H1 (cell line): Measurements from ENCODE around the gene TXNIP. TPM values are rescaled to one million over a fixed set of nuclear protein-coding genes. Genes with fewer than 3 reads are reported as not detected.

Source experiments
- CTCF ChIA-PET: fragments of 300-600 bp; sonication (Branson Sonifier 250); formaldehyde crosslinking; loops from one replicate; lab custom pipeline; 2021; ENCODE audit not compliant: partially characterized antibody; lab: Charles Lee
- POLR2A ChIA-PET: fragments of 300-600 bp; sonication (Branson Sonifier 250); formaldehyde crosslinking; loops from one replicate; lab custom pipeline; 2021; ENCODE audit warnings: inconsistent platforms; ENCODE audit not compliant: partially characterized antibody; lab: Charles Lee
- DNase-seq, 2 experiments: peaks; one replicate each; pipeline versions ENCODE4 v3.0.0 to v3.0.0-alpha.2; 2010 to 2022; ENCODE audit warnings: low spot score in 2 of 2, low read depth in 1 of 2, mixed read lengths in 1 of 2
- FAIRE-seq: peaks from 2 replicates; lab custom pipeline; 2011; peaks lifted over from hg19 to GRCh38; lab: Jason Lieb, UNC
- H2AFZ ChIP-seq: 2 replicates; pipeline ENCODE4 v1.8.1; 2012; ENCODE audit warnings: low read length, inconsistent platforms
- H2AK5ac ChIP-seq: 2 replicates; pipeline ENCODE4 v1.6.1; 2013; ENCODE audit warnings: low read depth, low read length
- H2BK120ac ChIP-seq: replicated peaks from 2 replicates; pipeline ENCODE3; 2013; ENCODE audit warnings: low read depth, low read length, inconsistent platforms
- H2BK12ac ChIP-seq: 2 replicates; pipeline ENCODE4 v1.6.1; 2013; ENCODE audit warnings: low read depth, low read length
- H2BK15ac ChIP-seq: 2 replicates; pipeline ENCODE4 v1.6.1; 2013; ENCODE audit warnings: low read length
- H2BK20ac ChIP-seq: 2 replicates; pipeline ENCODE4 v1.6.1; 2013; ENCODE audit warnings: low read length
- H2BK5ac ChIP-seq: 2 replicates; pipeline ENCODE4 v1.6.1; 2013; ENCODE audit warnings: low read depth, low read length
- H3K14ac ChIP-seq: 2 replicates; pipeline ENCODE4 v1.6.1; 2013; ENCODE audit warnings: inconsistent platforms; ENCODE audit not compliant: insufficient read length
- H3K18ac ChIP-seq: 2 replicates; pipeline ENCODE4 v1.6.1; 2013; ENCODE audit warnings: low read length; ENCODE audit errors: extremely low read depth
- H3K23ac ChIP-seq: 2 replicates; pipeline ENCODE4 v1.6.1; 2013; ENCODE audit warnings: inconsistent platforms; ENCODE audit not compliant: insufficient read length
- H3K23me2 ChIP-seq: 2 replicates; pipeline ENCODE4 v1.6.1; 2013; ENCODE audit warnings: low read depth, low read length
- H3K27ac ChIP-seq: 2 replicates; pipeline ENCODE4 v1.6.1; 2011; ENCODE audit warnings: low read depth, low read length, inconsistent platforms
- H3K27me3 ChIP-seq, 4 experiments: replicated peaks in 1 of 4; 1 replicate in 1 of 4; 2 replicates in 3 of 4; pipeline versions ENCODE4 v1.6.1 to v1.8.1; 2011 to 2013; ENCODE audit warnings: low read length in 3 of 4, mild to moderate bottlenecking in 3 of 4, inconsistent platforms in 2 of 4, mixed read lengths in 2 of 4, moderate library complexity in 1 of 4; ENCODE audit not compliant: control insufficient read depth in 3 of 4, insufficient read depth in 3 of 4; ENCODE audit errors: extremely low read depth in 1 of 4
- H3K36me3 ChIP-seq, 4 experiments: 2 replicates each; pipeline versions ENCODE4 v1.6.1 to v1.8.1; 2011 to 2013; ENCODE audit warnings: mild to moderate bottlenecking in 4 of 4, low read length in 3 of 4, moderate library complexity in 2 of 4, control low read depth in 1 of 4, inconsistent platforms in 1 of 4; ENCODE audit not compliant: insufficient read depth in 4 of 4, control insufficient read depth in 2 of 4
- H3K4ac ChIP-seq: replicated peaks from 2 replicates; pipeline ENCODE3; 2013; ENCODE audit warnings: low read length, low read depth, mixed read lengths, inconsistent platforms; ENCODE audit not compliant: insufficient read length
- H3K4me1 ChIP-seq, 4 experiments: replicated peaks in 1 of 4; 1 replicate in 1 of 4; 2 replicates in 3 of 4; pipeline versions ENCODE4 v1.6.1 to v1.8.1; 2011 to 2013; ENCODE audit warnings: low read length in 3 of 4, inconsistent platforms in 2 of 4, mixed read lengths in 1 of 4; ENCODE audit not compliant: insufficient read depth in 4 of 4, control insufficient read depth in 3 of 4
- H3K4me2 ChIP-seq, 2 experiments: 2 replicates each; pipeline versions ENCODE4 v1.6.1 to v1.8.1; 2011 to 2013; ENCODE audit warnings: low read depth in 2 of 2, low read length in 2 of 2, control low read depth in 1 of 2, inconsistent platforms in 1 of 2, mild to moderate bottlenecking in 1 of 2; ENCODE audit not compliant: insufficient read depth in 1 of 2
- H3K4me3 ChIP-seq, 4 experiments: fragments of 200-600, 300-600 bp in 1 of 4; sonication (generic), shearing (Covaris generic), sonication (Bioruptor Twin) in 1 of 4; 2 replicates each; pipeline versions ENCODE4 v1.5.1 to v1.8.1; 2011 to 2016; ENCODE audit warnings: low read length in 4 of 4, low read depth in 3 of 4, control low read depth in 2 of 4, inconsistent platforms in 2 of 4, mild to moderate bottlenecking in 2 of 4, mixed read lengths in 1 of 4, moderate library complexity in 1 of 4; ENCODE audit not compliant: insufficient read depth in 2 of 4; ENCODE audit errors: extremely low read depth in 1 of 4
- H3K56ac ChIP-seq: replicated peaks from 2 replicates; pipeline ENCODE3; 2013; ENCODE audit warnings: low read depth, mild to moderate bottlenecking, mixed read lengths, low read length, inconsistent platforms; ENCODE audit not compliant: insufficient read length
- H3K79me1 ChIP-seq: 2 replicates; pipeline ENCODE4 v1.6.1; 2013; ENCODE audit warnings: low read depth, low read length, control low read depth
- H3K79me2 ChIP-seq, 2 experiments: 2 replicates each; pipeline versions ENCODE4 v1.6.1 to v1.8.1; 2012 to 2013; ENCODE audit warnings: low read length in 2 of 2, mild to moderate bottlenecking in 2 of 2, inconsistent platforms in 1 of 2; ENCODE audit not compliant: insufficient read depth in 2 of 2, control insufficient read depth in 1 of 2
- H3K9ac ChIP-seq, 4 experiments: replicated peaks in 1 of 4; 1 replicate in 1 of 4; 2 replicates in 3 of 4; pipeline versions ENCODE4 v1.6.1 to v1.8.1; 2011 to 2013; ENCODE audit warnings: low read depth in 3 of 4, low read length in 3 of 4, control low read depth in 2 of 4, mild to moderate bottlenecking in 2 of 4, moderate library complexity in 2 of 4, inconsistent platforms in 1 of 4; ENCODE audit errors: extremely low read depth in 1 of 4
- H3K9me3 ChIP-seq, 2 experiments: 2 replicates each; pipeline versions ENCODE4 v1.6.1 to v1.8.1; 2012 to 2013; ENCODE audit warnings: mild to moderate bottlenecking in 2 of 2, moderate library complexity in 2 of 2, control low read depth in 1 of 2, inconsistent platforms in 1 of 2, low read depth in 1 of 2, low read length in 1 of 2, mixed read lengths in 1 of 2; ENCODE audit not compliant: insufficient read depth in 2 of 2
- H4K20me1 ChIP-seq, 2 experiments: replicated peaks in 1 of 2; 2 replicates each; pipeline versions ENCODE3 to v1.8.1; 2011 to 2013; ENCODE audit warnings: inconsistent platforms in 2 of 2, low read length in 2 of 2, mild to moderate bottlenecking in 1 of 2; ENCODE audit not compliant: insufficient read depth in 2 of 2, control insufficient read depth in 1 of 2
- H4K5ac ChIP-seq: 2 replicates; pipeline ENCODE4 v1.6.1; 2013; ENCODE audit warnings: low read length, low read depth, mixed read lengths, inconsistent platforms; ENCODE audit not compliant: insufficient read length
- H4K8ac ChIP-seq: 2 replicates; pipeline ENCODE4 v1.8.0; 2013; ENCODE audit warnings: mild to moderate bottlenecking, moderate library complexity, low read length, inconsistent platforms; ENCODE audit not compliant: insufficient read depth; ENCODE audit errors: extremely low read depth
- H4K91ac ChIP-seq: replicated peaks from 2 replicates; pipeline ENCODE3; 2013; ENCODE audit warnings: low read length, mixed read lengths, inconsistent platforms; ENCODE audit not compliant: insufficient read length
- WGBS, 2 experiments: shearing (Covaris generic) in 1 of 2; methylation state at CpG; one replicate each; pipeline versions ENCODE4 v1.1.6 to v1.1.7; 2013 to 2015; ENCODE audit warnings: low lambda C conversion rate in 2 of 2, mixed read lengths in 2 of 2, inconsistent platforms in 1 of 2, low coverage in 1 of 2, missing lambda C conversion rate in 1 of 2; ENCODE audit not compliant: insufficient replicate concordance in 2 of 2, insufficient coverage in 1 of 2, insufficient read length in 1 of 2; ENCODE audit errors: extremely low coverage in 1 of 2, missing lambda C conversion rate in 1 of 2; 5-methylcytosine and 5-hydroxymethylcytosine counted together
- polyA plus RNA-seq, 7 experiments: library from polyadenylated mRNA; depleted of rRNA in 3 of 7; stranded (reverse) in 5 of 7; unstranded in 2 of 7; fragments of >200 nt in 5 of 7; fragments of 200-250 nt in 2 of 7; gene quantifications; 1 replicate in 5 of 7; 2 replicates in 1 of 7; 4 replicates in 1 of 7; pipeline versions ENCODE4 v1.2.1 to v1.2.3, GENCODE V29; 2011 to 2013; ENCODE audit warnings: missing spikeins in 2 of 7, mixed read lengths in 2 of 7
- total RNA-seq: library from RNA; stranded (reverse); fragmentation: NEBNext Ultra II Directional; extraction: Animal tissue kit (Norgen Biotek cat#: 25700); gene quantifications from 2 replicates; pipeline ENCODE4 v1.2.1, GENCODE V29; 2021
- TF ChIP-seq, protein P1 (sequence below), 3 experiments: IDR thresholded peaks; 1 replicate in 2 of 3; 2 replicates in 1 of 3; pipeline versions ENCODE4 v1.5.1 to v1.6.1; 2011; ENCODE audit warnings: low read length in 3 of 3, mild to moderate bottlenecking in 3 of 3, inconsistent platforms in 2 of 3, low read depth in 1 of 3, moderate library complexity in 1 of 3; ENCODE audit not compliant: insufficient read depth in 1 of 3; ENCODE audit errors: control extremely low read depth in 1 of 3
- TF ChIP-seq, protein P2 (sequence below): IDR thresholded peaks from 2 replicates; pipeline ENCODE4 v1.6.1; 2012; ENCODE audit warnings: low read length, inconsistent platforms

TXNIP gene
- total and polyA plus RNA-seq, 2 of the 8 experiments (the other 6 are each of a cell fraction or from before 2014, with no cell fraction given), result 12.3 to 56.8 TPM

GRCh38 chr1:145946477-145946986, 49.8 kb downstream of the TXNIP start:
- H3K4me3 ChIP-seq, result no peak overlapping the region
- H3K4ac ChIP-seq, result no peak overlapping the region
- no peaks in the 10 kb centered on the region for H3K79me2 ChIP-seq
- peaks cover 0 to 8% (median 2%) of the 10 kb centered on the region in 4 experiments; a peak in 4 of 7 replicates for H3K4me1 ChIP-seq
- TF ChIP-seq, protein P1, sequence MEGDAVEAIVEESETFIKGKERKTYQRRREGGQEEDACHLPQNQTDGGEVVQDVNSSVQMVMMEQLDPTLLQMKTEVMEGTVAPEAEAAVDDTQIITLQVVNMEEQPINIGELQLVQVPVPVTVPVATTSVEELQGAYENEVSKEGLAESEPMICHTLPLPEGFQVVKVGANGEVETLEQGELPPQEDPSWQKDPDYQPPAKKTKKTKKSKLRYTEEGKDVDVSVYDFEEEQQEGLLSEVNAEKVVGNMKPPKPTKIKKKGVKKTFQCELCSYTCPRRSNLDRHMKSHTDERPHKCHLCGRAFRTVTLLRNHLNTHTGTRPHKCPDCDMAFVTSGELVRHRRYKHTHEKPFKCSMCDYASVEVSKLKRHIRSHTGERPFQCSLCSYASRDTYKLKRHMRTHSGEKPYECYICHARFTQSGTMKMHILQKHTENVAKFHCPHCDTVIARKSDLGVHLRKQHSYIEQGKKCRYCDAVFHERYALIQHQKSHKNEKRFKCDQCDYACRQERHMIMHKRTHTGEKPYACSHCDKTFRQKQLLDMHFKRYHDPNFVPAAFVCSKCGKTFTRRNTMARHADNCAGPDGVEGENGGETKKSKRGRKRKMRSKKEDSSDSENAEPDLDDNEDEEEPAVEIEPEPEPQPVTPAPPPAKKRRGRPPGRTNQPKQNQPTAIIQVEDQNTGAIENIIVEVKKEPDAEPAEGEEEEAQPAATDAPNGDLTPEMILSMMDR (IDR thresholded peaks at IDR 0.05; ENCODE audit: control extremely low read depth in 1 of 3, insufficient read depth in 1 of 3, low read depth in 1 of 3, low read length in 3 of 3), result no peak
- TF ChIP-seq, protein P2, sequence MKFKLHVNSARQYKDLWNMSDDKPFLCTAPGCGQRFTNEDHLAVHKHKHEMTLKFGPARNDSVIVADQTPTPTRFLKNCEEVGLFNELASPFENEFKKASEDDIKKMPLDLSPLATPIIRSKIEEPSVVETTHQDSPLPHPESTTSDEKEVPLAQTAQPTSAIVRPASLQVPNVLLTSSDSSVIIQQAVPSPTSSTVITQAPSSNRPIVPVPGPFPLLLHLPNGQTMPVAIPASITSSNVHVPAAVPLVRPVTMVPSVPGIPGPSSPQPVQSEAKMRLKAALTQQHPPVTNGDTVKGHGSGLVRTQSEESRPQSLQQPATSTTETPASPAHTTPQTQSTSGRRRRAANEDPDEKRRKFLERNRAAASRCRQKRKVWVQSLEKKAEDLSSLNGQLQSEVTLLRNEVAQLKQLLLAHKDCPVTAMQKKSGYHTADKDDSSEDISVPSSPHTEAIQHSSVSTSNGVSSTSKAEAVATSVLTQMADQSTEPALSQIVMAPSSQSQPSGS, result no peak
- no peak overlapping the region for H3K23ac ChIP-seq
- H2BK12ac ChIP-seq, result no peak overlapping the region
- DNase-seq, result no peak
- no peak overlapping the region for H3K4me2 ChIP-seq
- H3K79me1 ChIP-seq, result no peaks in the 10 kb centered on the region
- no peak overlapping the region for H2AK5ac ChIP-seq
- H4K8ac ChIP-seq, result no peak overlapping the region
- H3K56ac ChIP-seq, result no peak overlapping the region
- no peak overlapping the region for H3K18ac ChIP-seq
- no peak overlapping the region for H2BK15ac ChIP-seq
- no peaks in the 10 kb centered on the region for H3K9me3 ChIP-seq
- no peak overlapping the region for H3K9ac ChIP-seq
- H3K27ac ChIP-seq, result no peak overlapping the region
- no peaks in the 10 kb centered on the region for H3K27me3 ChIP-seq
- H4K5ac ChIP-seq, result no peak overlapping the region
- no peak overlapping the region for H2BK120ac ChIP-seq
- H2BK5ac ChIP-seq, result no peak overlapping the region
- ChIA-PET CTCF (interaction anchor here (3.3 kb wide), 1 partner anchor 13 kb away, joined by 10 read pairs; no protein-coding TSS in a partner anchor), POLR2A (interaction anchor here (2.8 kb wide), 1 partner anchor 19 kb away, joined by 11 read pairs; the partner anchor contains the start of gene RBM8A)
- H3K14ac ChIP-seq, result no peak overlapping the region
- H3K23me2 ChIP-seq, result no peaks in the 10 kb centered on the region
- 80% methylated on average over 4 of the region's 4 CpGs; no CpG with 5 or more reads in 1 of the 2 experiments for WGBS, 2 experiments
- FAIRE-seq, result no peak
- no peaks in the 10 kb centered on the region for H3K36me3 ChIP-seq
- no peak overlapping the region for H4K91ac ChIP-seq
- H2BK20ac ChIP-seq, result no peak overlapping the region
- H4K20me1 ChIP-seq, result no peaks in the 10 kb centered on the region
- no peak overlapping the region for H2AFZ ChIP-seq
